Hair follicular keratinocyte (primary cell): ENCODE measurements around the gene PTH2R. TPM values are rescaled to one million over a fixed set of nuclear protein-coding genes. Genes with fewer than 3 reads are reported as not detected.

Experiments used
- total RNA-seq: library from RNA; depleted of rRNA; stranded (reverse); fragments of >200 nt; gene quantifications from 2 replicates; pipeline ENCODE4 v1.2.3, GENCODE V29; 2015

Gene PTH2R
- 0.04 TPM in 1 of 2 replicates, not detected in the other for total RNA-seq

GRCh38 chr2:208406474-208407451, at the start of gene PTH2R:
TSS of gene PTH2R (plus strand) at chr2:208406792. CDS start at chr2:208407044, 252 bp downstream.

Other genes starting within 250 kb of the PTH2R start
- not detected in 2 replicates for gene CRYGA, start 243.2 kb upstream of the PTH2R start, total RNA-seq
- gene C2orf80, start 216.8 kb upstream of the PTH2R start, total RNA-seq = not detected in 2 replicates
- gene IDH1, start 151.7 kb upstream of the PTH2R start, total RNA-seq = 96.1 and 114 TPM in 2 replicates
- gene PIKFYVE, start 140.5 kb upstream of the PTH2R start, total RNA-seq = 8.5 and 12.6 TPM in 2 replicates